Fibroblast of lung (primary cell): ENCODE data around the gene MFN2.

Experiments used
- CTCF ChIP-seq, 2 donors: IDR thresholded peaks in 1 of 2; conservative IDR thresholded peaks in 1 of 2; 1 replicate in 1 of 2; 2 replicates in 1 of 2; pipeline ENCODE4 v1.5.1; 2011 to 2012; ENCODE audit warnings: low read length in 2 of 2, control low read depth in 1 of 2, inconsistent platforms in 1 of 2, low read depth in 1 of 2, mild to moderate bottlenecking in 1 of 2
- EZH2 ChIP-seq: IDR thresholded peaks from 2 replicates; pipeline ENCODE4 v1.5.1; 2012; ENCODE audit warnings: low read length, control low read depth, mild to moderate bottlenecking; ENCODE audit errors: missing control alignments

GRCh38 chr1:12015001-12015491, 34.8 kb downstream of the MFN2 start:
- TF ChIP-seq CTCF (conservative IDR thresholded peaks at IDR 0.05 in 1 of 2, IDR thresholded peaks at IDR 0.05 in 1 of 2; ENCODE audit: low read depth in 1 of 2, low read length in 2 of 2) (no peak), EZH2 (no peak)
